HG03342 (cell line): ENCODE results near the gene UPF2.
"Not testable (repeated sequence)": the region's sequence is repeated elsewhere in the genome, so short reads cannot be mapped to it uniquely, and the experiment has no call there.

Experiments
- ATAC-seq: cut with Tn5 transposase; IDR thresholded peaks from one replicate; pipeline ENCODE4 v1.9.1; 2021; ENCODE audit warnings: mild to moderate bottlenecking, moderate library complexity; ENCODE audit not compliant: unreplicated experiment

Gene UPF2

GRCh38 chr10:12042797-12043651 lies at the start of gene UPF2:
Gene UPF2 (minus strand): TSS chr10:12042809. CDS start chr10:12035423, 7,386 bp downstream.
- peak; percentile 54 for ATAC-seq

DNA sequence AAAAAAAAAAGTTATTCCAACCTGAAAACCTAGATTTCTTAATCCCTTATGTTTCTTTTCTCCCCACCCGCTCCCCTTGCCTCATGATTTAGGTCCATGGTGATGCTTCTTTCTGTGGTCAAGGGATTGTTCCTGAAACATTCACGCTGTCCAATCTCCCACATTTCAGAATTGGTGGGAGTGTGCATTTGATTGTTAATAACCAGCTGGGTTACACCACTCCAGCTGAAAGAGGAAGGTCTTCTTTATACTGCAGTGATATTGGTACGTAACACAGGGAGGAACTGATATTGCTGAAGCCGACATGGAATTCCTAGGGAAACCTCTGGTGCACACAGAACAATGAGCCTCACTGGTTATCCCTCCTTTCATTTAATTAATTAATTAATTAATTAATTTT lies 48.8 kb upstream of the UPF2 start:
- ATAC-seq = no peak

DNA sequence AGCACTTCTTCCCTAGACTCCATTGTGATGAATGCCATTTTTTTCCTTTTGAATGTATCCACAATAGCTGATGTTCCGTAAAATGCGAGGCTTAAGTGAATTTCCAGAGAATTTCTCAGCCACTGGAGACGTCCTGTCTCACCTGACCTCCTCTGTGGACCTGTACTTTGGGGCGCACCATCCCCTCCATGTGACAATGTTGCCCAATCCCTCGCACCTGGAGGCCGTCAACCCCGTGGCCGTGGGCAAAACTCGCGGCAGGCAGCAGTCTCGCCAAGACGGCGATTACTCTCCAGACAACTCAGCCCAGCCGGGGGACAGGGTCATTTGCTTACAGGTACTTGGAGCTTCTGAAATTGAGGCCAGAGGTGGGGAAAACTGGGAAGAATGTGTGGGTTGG lies 46.3 kb upstream of the UPF2 start:
- no peak for ATAC-seq

- no peak for ATAC-seq
Measured at GRCh38 chr10:12081879-12082557, 39.4 kb upstream of the UPF2 start.

DNA sequence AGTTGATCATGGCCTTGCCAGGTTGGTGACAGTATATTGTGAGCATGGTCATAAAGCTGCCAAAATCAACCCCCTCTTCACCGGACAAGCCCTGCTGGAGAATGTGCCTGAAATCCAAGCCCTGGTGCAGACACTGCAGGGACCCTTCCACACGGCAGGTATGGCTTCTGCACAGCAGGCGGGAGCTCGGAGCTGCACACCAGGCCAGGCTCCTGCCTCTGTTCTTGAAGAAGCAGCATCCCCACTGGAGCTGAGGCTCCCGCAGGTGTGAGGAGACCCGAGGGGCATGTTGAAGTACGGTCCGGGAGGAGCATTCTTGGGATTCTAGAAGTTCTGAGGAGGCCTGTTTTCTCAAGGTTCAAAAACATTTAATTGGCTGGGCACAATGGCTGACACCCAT lies 38.9 kb upstream of the UPF2 start:
- ATAC-seq = no peak

DNA sequence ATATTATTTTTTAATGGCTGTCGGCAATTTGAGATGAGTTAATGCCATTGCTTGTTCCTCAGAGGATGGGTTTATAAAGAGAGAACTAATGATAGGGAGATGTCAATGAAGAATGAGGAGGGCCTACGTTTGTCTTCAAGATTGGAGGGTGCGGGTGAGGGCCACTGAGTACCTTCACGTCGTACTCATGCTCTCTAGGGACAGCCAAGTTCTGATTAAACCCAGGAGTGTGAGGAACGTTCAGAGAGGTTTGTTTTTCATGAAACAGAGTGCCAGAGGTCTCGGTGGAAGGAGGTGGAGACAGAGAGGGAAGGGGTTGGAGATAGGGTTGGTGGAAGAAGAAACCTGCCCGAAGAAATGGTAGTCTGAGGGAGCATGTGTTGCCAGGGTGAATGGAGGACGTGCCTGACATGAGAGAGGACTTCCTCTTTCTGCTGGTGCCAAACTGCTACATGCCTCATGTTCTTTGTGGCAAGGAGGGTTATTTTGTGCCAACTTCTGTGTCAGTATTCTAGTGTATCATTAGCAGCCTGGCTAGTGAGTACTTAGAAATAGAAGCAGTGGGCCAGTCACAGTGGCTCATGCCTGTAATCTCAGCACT lies 35.1 kb upstream of the UPF2 start:
- no peak for ATAC-seq

DNA sequence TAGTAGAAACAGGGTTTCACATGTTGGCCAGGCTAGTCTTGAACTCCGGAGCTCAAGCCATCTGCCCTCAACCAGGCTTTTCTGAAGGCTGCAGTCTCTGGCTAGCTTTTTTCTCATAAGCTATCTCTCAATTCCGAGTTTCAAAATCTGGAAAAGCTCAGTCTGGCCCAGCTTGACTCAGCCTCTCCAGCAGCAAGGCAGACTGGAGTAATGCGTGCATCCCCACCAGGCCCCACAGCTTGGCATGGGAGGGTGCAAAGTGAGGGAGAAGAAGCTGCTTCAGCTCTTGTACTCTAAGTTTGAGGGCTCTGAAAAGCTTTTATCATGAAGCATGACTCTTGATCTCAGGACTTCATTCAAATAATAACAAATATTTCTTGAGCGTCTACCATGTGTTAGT lies 30.9 kb upstream of the UPF2 start:
- no peak for ATAC-seq

GRCh38 chr10:12071441-12071840 lies 28.8 kb upstream of the UPF2 start:
- not testable (repeated sequence) for ATAC-seq

- peak; percentile 96 for ATAC-seq
Measured at GRCh38 chr10:12068449-12069269, 26.1 kb upstream of the UPF2 start, which contains the start of gene DHTKD1. Gene DHTKD1 (plus strand): TSS chr10:12068954. CDS start chr10:12069034, 80 bp downstream.

DNA sequence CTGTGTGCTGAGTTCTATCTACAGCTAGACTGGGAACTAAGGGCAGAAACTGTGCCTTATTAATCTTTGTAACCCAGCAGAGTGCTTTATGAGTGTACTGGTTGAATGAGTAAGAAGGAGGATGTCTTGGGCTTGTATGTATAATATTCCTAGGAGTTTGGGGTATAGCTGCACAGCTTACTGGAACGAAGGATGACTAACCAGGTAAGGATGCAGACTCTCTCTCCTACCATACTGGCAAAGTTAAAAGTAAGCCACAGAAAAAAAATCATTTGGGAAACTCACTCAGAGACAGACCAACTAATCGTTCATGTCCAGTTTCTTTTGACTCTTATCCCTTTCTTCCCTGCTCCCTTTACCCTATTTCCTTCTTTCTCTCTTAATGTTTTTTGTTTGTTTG lies 24.7 kb upstream of the UPF2 start:
- no peak for ATAC-seq

DNA sequence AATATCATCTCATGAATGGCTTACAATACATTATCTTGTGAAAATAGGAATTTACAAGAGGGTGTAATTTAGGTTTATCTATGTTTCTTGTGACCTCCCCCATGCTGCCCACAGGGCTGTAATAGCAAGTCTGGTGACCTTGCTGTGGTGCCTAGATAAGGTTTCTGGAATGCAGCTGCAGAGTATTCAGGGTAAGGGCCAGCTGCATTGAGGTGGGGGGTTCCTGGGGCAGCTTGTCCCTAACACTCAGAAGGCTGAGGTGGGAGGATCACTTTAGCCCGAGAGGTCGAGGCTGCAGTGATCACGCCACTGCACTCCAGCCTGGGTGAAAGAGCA lies 20.8 kb upstream of the UPF2 start:
- no peak for ATAC-seq

GRCh38 chr10:12062754-12063482 lies 20.3 kb upstream of the UPF2 start:
- ATAC-seq = no peak

GRCh38 chr10:12061124-12061523 lies 18.5 kb upstream of the UPF2 start:
- no peak for ATAC-seq

DNA sequence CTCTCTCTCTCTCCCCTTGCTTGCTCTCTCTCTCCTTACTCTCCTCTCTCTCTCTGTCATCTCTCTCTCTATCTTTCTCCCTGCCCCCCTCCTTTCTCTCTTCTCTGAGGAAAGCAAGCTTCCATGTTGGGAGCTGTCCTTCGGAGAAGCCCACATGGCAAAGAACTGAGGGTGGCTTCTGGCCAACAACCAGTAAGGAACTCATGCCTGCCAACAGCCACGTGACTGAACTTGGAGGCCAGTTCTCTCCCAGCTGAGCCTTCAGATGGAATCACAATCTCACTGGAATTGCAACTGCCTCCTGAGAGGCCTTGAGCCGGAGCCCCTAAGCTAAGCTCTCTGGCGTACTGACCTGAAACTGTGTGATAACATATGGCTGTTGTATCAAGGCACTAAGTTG lies 14.1 kb upstream of the UPF2 start:
- no peak for ATAC-seq

- no peak for ATAC-seq
Measured at GRCh38 chr10:12055732-12056131, 13.1 kb upstream of the UPF2 start.

DNA sequence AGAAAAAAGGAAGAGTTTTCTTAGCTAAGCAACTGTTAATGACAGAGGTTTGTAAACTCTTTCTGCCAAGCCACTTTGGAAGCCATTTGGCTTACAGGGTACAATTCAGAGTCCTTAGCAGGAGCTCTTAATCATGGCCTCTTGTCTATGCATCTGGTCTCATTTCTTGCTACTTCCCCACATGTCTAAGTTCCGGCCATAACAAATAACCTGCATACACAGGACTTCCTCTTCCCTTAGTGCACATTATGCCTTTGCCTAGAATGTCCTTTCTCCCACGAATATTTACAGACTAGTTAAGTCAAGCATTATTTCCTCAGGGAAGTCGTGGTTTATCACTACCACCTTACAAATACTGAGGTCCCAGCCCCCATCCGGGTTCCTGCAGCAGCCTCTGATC lies 8.6 kb upstream of the UPF2 start:
- ATAC-seq = no peak

- ATAC-seq = no peak
Measured at GRCh38 chr10:12050528-12050927, 7.9 kb upstream of the UPF2 start.

- ATAC-seq = no peak
Measured at GRCh38 chr10:12048547-12048946, 5.9 kb upstream of the UPF2 start.

DNA sequence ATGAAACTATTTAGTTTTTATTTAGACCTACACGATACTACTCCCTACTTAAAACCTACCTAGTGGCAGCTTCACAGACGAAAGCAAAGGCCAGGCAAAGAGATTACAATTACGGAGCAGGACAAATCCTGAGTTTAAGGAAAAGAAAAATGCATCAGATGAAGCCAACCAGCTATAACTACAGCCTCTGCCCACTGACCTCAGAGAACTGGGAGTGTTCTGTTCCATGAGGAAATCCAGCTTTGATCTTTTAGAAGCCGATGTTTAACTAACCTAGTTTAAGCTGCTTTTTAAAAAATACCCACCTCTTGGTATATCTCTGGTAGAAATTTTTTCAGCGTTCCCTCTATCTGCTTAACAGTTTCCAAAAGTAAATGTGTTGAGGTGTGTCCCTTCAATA lies 3.0 kb upstream of the UPF2 start:
- no peak for ATAC-seq

GRCh38 chr10:12042409-12042796 lies 206 bp downstream of the UPF2 start:
- ATAC-seq = peak; percentile 0
